GM18498 (cell line): Measurements from ENCODE around the gene PDIA5.
"Not testable (repeated sequence)": the region's sequence is repeated elsewhere in the genome, so short reads cannot be mapped to it uniquely, and the experiment has no call there.

Experiments
- ATAC-seq: cut with Tn5 transposase; IDR thresholded peaks from one replicate; pipeline ENCODE4 v1.9.1; 2021; ENCODE audit warnings: mild to moderate bottlenecking, moderate library complexity; ENCODE audit not compliant: unreplicated experiment

The PDIA5 gene

DNA sequence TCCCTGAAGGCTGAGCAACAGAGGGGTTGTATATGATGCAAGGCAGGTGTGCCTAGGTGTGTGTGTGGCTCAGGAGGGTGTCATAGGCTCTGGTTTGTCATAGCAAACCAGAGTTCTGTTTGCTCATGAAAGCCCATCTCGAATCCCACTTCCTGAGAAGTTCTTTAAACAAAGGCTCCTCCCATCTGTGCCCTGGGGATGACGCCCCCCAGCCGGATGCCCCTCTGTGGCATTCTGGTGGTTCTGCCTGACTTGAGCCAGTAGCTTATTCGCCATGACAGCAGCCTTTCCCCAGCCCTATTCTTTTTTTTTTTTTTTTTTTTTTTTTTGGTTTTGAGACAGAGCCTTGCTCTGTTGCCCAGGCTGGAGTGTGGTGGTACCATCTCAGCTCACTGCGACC, 45.4 kb downstream of the PDIA5 start:
- ATAC-seq: no peak

DNA sequence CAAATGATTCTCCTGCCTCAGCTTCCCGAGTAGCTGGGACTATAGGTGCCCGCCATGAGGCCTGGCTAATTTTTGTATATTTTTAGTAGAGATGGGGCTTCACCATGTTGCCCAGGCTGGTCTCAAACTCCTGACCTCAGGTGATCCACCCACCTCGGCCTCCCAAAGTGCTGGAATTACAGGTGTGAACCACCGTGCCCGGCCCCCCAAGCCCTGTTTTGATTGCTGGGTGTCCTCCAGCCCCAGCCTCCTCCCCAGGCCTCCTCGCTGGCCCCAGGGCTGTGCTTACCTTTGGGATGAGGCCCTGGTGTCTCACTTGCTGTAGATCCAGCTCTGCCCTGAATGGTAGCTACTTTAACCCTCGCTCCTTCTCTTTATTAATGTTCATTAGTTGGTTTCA, 45.8 kb downstream of the PDIA5 start:
- not testable (repeated sequence) for ATAC-seq

DNA sequence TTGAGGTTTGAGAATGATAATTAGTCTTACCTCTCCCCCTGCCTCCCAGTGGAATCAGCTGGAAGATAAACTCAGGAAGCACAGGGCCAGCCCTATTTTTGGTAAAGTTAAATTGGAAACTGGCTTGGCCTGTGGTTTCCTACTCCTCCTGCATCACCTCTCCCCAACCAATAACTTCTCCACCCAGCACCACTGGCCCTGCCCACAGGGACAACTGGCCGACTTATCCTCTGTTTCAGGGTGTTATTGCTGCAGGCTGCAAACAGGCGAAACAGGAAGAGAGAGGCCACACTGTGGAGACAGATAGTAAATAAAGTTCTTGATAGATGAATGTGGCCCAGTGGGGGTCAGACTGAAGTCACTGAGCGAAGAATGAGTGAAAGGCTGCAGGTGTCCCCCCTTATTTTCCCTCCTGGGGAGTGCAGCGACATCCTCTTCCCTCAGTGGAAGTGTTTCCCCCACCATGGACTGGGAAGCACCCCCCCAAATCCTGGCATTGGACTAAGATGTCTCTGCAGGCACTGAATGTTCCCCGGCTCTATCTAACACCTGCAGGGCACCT, 47.1 kb downstream of the PDIA5 start:
- ATAC-seq: no peak

DNA sequence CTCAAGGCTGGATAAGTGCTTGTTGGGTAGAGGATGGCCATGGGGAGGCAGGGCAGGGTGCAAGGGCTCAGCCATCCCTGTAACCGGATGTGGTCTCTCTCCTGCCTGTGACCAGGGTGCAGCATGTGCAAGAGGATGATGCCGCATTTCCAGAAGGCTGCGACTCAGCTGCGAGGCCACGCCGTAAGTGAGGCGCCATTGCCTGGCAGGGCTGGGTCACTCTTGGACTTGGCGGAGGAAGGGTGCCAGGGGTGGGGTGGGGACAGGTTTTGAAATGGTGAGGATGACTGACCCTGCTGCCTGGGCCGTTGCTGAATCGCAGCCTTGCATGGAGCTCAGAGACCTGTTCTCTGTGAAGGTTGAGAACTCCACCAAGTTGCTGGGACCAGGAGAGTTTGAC, 49.3 kb downstream of the PDIA5 start:
- ATAC-seq: no peak

DNA sequence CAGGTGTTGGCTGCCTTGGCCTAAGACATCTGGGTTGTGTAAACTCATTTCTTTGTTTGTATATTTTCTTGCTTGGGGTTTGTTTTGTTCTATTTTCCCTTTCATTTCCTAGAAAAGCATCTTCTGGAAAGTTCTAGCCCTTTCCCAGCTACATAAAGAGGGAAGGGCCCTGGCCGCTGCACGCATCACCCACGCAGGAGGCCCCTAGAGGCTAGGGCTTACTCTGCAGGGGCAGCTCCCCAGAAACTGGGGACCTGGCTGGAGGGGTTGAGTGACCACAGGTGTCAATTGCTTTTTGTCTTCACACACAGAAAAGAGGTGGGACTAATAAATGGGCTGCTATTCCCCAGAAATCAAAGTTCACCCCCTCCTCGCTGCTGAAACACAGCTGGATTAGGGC, 52.6 kb downstream of the PDIA5 start:
- no peak for ATAC-seq

DNA sequence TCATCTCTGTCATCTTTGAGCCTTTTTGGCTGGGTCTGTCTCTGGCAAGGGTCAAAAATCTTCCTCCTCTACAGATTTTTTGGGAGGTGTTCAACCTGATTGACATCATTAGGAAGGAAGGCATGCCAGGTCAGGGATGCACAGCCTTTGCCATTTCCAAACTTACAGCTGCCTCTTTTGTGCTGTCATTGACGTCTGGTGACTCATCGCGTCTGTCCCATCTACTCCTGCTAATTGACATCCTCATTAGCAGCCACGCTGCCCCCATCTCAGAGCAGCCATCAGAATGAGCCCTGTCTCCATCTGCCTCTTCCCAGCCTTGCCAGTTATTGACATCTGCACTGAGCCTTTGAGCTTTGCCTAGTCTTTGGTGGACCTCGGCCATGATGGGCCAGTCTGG, 53.0 kb downstream of the PDIA5 start:
- no peak for ATAC-seq

DNA sequence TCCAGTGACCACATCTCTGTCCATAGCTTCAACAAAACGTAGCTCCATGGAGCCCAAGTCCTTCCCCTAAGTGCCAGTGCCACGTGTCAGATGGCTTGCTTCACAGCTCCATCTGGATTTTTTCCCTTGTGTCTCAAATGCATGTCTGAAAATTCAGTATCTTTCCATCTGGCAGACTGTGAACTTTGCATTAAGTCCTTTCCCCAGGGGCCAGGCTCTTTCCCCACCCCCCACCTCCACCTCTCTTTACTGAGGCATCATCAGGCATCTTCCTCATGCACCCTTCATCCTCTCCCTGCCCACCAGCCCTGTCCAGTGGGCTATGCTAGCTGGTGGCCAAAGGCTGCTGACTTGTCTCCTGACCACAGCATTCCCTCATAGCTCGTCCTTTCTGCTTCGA, 53.7 kb downstream of the PDIA5 start:
- no peak for ATAC-seq

DNA sequence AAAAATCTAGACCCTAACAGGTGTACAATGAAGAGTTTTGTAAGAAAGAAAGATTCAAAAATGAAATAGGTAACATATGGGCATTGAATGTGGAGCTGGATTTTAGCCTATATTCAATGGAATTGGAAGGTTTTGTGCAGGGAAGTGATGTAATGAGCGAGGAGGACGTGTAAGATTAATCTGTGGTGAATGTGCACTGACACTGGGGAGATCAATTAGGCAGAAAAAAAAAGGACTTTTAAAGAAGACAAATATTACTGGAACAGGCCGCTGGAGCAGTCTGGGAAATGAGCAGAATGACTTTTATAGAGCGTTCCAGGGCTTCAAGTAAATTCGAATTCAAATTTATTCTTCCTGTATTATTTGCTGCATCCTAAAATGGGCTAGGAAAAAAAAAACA, 55.2 kb downstream of the PDIA5 start:
- ATAC-seq: no peak

DNA sequence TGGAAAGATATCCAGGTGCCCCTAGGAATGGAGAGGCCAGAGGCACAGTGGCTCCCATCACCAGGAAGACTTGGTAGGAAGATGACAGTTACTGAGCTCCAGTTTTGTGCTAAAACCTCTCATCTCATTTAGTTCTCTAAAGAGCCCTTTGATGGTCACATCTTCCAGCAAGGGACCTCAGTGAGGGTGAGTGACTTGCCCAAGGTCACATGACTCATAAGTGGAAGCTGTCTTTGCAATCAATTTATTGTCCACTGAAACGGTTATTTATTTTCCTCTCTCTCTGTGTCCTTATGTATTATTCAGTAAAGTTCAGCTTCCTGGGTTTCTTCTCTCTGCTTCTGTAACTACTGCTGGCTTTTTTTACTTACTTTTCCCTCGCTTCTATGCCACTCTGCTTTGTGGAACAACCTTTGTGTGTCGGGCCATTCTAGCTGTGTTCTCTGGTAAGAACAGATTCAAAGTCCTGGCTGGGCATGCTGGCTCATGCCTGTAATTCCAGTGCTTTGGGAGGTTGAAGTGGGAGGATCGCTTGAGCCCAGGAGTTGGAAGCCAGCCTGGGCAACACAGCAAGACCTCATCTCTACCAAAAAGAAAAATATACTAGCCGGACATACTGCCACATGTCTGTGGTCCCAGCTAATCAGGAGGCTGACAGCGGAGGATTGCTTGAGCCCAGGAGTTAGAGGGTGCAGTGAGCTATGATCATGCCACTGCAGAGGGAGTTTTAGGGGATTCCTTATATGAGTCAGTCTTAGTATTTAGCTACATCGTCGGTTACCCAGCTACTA, 55.9 kb downstream of the PDIA5 start:
- ATAC-seq: no peak

DNA sequence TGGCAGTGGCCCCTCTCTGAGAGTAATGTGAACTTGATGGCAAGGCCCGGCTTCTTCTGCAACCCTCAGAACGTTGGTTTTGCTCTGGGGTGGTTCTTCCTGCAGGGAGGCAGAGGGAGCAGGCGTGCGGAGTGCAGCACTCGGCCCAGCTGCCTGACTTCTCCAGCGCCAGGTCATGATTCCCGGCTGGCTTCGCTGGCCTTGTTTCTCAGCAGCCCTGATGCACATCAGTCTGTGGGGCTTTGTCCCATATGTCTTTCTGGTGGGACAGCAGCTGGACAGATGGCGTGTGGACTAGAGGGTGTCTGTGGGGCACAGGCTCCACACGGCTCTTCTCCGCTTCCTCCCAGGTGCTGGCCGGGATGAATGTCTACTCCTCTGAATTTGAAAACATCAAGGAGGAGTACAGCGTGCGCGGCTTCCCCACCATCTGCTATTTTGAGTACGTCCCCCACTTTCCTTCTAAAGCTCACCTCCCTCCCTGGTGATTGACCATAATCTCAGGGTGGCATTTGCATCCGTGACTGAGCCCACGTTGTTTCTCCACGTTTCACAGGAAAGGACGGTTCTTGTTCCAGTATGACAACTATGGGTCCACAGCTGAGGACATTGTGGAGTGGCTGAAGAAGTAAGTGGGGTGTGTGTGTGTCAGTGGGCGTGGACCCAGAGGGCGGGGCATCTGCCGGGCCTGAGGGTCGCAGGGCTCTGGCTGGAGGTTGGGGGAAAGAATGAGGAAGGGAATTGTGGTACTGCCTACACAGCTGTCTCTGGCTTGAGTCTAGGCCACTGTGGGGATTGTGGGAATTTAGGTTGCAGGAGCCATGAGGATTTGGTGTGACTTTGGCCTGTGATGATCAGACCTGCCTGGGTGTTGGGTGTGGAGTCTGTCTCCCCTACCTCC, 57.1 kb downstream of the PDIA5 start:
- no peak for ATAC-seq

DNA sequence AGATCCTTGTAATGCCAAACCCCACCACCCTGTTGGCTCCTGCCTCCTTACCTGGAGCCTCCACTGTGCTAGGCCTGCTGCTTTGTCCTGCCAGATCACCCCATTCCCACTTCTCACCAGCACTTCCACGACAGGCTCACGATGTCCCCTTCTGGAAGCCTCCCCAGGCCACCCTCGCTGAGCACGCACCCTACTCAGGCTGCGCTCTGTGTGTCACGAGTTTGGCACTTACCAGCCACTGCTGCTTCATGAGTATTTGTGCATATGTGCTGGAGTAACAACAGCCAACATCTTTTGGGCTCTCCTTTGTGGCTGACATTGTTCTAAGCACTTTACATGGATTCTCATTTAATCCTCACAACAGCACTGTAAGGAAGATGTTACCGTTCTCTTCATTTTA, 58.1 kb downstream of the PDIA5 start:
- no peak for ATAC-seq

DNA sequence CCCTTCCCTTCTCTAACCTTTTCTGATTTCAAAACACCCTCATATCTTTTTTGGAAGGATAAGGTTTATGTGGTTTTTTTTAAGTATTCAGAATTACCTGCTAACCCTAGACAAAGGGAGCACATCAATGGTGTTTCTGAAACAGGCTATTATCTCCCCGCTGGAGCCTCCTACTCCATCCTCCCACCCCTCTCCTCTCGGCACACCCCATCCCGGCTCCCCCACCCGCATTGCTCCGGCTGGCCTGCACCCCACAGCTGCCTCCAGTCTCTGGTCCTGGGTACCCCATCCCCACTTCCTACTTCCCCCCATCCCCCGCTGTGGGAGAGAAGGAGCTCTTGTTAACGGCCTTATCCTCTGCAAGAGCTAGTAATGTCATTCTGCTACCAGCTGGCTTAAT, 59.2 kb downstream of the PDIA5 start:
- no peak for ATAC-seq

DNA sequence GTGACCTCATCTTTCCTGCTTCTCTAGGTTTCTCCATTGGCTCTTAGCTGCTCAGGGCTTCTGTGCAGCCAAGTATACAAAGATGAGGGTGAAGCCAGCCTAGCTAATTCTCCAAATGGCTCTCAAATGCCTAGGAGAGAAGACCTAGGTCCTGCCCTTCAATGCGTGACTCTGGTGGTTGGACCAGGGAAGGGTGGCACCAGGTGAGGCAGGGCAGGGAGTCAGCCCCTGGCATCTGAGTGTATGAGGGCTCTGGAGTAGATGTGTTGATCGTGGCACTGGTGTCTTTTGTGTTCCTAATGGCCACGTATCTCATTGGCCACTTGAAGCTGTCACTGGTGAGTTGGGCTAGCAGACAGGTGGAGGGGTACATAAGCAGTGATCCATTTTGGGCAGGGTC, 59.8 kb downstream of the PDIA5 start:
- ATAC-seq: no peak

DNA sequence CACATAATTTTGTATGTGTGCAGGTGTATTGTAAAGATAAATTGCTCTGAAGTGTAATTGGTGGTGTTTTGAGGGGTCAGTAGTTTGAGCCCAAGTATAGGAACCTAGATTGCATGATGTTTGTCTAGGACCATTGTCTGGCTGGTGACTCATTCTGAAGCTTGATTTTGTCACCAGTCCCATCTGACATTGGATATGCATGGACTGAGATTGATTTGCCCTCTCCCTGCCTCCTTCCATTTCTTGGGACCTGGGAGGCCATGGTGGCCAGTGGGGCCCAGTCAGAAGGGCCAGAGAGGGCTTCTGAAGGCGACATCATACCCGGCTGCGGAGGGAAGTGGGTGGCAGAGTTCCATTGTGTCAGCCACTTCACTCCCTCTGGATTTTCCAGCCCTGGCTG, 62.3 kb downstream of the PDIA5 start:
- no peak for ATAC-seq

DNA sequence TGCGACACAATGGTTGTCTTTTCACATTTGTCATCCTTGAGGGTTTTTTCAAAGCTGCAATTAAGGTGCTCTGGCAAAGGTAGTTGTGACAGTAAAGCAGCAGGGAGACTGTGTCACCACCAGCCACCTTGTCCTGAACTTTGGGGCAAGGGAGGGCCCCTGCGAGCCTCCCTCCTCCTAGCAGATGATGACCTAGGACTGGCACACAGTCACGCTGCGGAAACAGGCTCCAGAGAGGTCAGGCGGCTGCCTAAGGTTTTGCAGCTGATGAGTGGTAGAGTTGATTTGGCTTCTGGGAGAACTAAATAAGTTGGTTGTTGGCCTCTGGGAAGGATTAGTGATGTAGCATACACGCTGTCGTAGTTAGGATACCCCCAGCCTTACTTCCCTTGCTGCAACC, 62.7 kb downstream of the PDIA5 start:
- ATAC-seq: no peak

DNA sequence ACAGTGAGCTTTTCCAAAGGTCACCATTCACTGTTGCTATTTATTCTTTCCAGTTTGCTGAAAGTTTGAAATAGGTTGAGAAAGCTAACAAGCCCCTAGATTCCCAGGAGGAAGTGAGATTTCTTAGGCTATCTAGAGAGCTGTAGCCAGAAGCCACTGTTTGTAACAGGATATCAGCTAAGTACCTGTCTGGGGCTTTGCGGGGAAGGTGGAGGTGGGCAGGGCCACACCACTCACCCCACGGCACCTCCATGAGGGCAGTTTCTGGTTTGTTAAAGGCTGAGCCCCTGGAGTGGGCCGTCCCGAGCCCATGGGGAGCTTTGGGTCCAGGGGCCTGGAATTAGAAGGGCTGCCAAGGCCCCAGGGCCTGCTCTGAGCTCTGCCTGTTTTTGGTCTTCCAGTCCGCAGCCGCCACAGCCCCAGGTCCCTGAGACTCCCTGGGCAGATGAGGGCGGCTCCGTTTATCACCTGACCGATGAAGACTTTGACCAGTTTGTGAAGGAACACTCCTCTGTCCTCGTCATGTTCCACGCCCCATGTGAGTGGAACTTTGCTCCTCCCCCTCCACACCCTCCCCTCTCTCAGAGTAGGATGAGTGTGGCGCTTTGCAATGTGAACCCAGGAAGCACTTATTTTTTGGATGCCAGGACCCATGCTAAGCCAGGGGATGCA, 63.4 kb downstream of the PDIA5 start:
- no peak for ATAC-seq

DNA sequence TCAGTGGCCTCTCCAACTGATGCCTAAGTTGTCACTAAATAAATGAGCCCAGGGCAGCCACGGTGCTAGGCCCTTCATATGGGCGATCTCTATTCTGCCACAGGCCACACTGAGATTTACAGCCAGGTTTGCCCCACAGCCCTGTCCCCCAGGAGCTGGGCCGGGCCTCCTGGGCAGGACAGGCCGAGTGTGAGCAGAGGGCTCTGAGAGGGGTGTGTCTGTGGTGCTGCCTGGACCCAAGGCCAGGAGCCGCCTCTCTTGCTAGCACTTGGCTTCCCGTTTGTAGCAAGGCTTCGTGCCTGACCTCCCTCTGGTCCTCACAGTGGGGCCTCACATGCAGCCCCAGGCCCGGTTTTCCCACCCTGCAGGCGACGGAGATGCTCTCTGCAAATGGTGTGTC, 67.8 kb downstream of the PDIA5 start:
- no peak for ATAC-seq

DNA sequence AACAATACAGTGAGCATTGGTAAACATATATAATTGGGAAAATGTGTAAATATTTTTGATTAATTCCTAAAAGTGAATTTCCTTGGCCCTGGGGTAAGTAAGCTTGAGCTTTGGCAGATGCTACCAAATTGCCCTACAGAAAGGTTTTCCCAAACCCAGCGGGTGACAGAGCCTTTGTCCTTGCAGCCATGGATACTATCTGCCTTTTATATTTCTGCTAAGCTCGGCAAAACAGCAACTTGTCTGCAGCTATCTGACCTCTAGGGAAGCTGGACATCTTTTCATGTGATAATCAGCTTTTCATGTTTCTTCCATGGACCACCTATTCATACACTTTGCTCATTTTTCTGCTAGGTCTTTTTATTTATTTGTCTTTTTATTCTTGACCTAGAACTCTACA, 70.2 kb downstream of the PDIA5 start:
- ATAC-seq: no peak

DNA sequence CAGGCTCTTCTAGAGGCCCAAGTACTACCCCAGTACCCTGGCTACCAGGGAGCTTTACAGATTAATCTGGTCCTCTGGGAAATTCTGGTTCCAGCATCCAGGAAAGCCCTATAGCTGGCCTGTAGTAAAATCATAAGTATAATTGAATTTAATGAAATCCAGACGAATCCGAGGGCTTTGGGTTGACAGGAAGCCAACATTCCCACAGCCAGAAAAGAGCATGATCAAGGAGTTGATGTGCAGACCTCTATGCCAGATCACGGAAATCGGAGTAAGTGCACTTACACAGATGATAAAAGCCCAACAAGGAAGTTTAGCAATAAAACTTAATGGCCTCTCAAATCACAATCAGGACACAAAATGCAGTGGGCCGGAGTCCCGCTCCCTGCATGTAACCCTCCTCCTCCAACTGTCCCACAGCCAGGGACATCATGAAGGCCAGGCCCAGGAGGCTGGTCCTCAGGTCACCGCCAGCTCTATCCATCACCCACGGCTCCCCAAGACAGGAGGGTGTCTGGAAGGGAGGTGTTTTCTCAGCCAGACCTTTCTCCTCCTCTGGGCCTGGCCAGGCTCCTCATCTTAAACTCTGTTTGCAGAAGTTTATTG, 72.1 kb downstream of the PDIA5 start:
- ATAC-seq: no peak

DNA sequence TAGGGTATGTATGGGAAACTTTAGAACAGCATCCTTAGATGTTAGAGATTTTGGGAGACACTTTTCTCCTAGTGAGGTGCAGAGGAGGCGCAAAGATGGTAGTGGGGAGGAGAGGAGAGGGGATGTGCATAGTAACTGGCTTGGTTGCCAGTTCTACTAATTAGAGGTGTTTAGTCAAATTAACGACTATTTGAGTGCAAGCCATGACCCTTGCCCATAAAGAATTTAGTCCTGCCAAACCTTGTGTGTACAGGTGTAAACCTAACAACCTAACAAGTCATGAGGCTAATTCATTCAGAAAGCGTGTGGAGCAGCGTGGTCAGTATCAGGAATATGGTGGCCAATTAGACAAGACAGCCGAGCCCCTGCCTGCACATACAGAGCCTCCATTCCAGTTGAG, 72.7 kb downstream of the PDIA5 start:
- no peak for ATAC-seq

DNA sequence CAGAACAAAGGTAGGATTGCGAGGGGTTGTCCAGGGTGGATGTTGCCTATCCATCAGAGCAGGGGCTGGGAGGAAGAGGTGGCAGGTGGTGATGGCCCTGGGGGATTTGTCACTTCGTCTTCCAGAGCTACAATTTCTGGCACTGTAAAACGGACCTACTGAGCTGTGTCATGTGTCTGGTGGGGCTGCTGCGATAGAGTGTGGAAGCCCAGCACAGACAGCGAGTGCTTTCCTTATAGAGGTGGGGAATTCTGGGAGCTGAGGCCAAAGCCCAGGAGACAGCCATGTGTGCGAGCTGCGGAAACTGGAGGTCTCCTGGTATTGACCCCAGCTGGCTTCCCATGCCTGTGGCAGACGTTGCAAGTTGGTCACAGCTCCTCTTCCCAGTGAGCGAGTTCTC, 73.7 kb downstream of the PDIA5 start:
- ATAC-seq: no peak
